Nephron progenitor cell (in vitro differentiated cells): ENCODE results near the gene SH3PXD2A.

ENCODE experiments used
- DNase-seq: peaks from one replicate; pipeline ENCODE4 v3.0.0; 2021
- H3K27ac Mint-ChIP-seq: 2 replicates; pipeline ENCODE4 v1.8.0; 2021; ENCODE audit warnings: mild to moderate bottlenecking, moderate library complexity, mixed read lengths
- H3K27me3 Mint-ChIP-seq: 2 replicates; pipeline ENCODE4 v1.8.0; 2021; ENCODE audit warnings: mild to moderate bottlenecking, low read depth, mixed read lengths; ENCODE audit not compliant: poor library complexity
- H3K36me3 Mint-ChIP-seq: 2 replicates; pipeline ENCODE4 v1.8.0; 2021; ENCODE audit warnings: low read depth, mixed read lengths
- H3K4me1 Mint-ChIP-seq: 2 replicates; pipeline ENCODE4 v1.8.0; 2021; ENCODE audit warnings: mixed read lengths
- H3K4me3 Mint-ChIP-seq: 2 replicates; pipeline ENCODE4 v1.8.0; 2021; ENCODE audit warnings: mild to moderate bottlenecking, moderate library complexity, mixed read lengths
- H3K9me3 Mint-ChIP-seq: 2 replicates; pipeline ENCODE4 v1.8.0; 2021; ENCODE audit warnings: mild to moderate bottlenecking, moderate library complexity, mixed read lengths
- TF ChIP-seq, protein P1 (sequence below): fragments of 200-600 bp; sonication (generic); IDR thresholded peaks from 2 replicates; pipeline ENCODE4 v1.5.0; 2021; ENCODE audit warnings: antibody characterized with exemption

SH3PXD2A gene

GRCh38 chr10:103629581-103629980 is 225.8 kb downstream of the SH3PXD2A start:
- Mint-ChIP-seq H3K36me3 (peaks cover 21% of the 10 kb centered on the region), H3K27ac (no peak overlapping the region), H3K9me3 (no peaks in the 10 kb centered on the region), H3K4me1 (peaks cover 14% of the 10 kb centered on the region), H3K4me3 (no peak overlapping the region), H3K27me3 (peaks cover 11% of the 10 kb centered on the region)
- TF ChIP-seq, protein P1, sequence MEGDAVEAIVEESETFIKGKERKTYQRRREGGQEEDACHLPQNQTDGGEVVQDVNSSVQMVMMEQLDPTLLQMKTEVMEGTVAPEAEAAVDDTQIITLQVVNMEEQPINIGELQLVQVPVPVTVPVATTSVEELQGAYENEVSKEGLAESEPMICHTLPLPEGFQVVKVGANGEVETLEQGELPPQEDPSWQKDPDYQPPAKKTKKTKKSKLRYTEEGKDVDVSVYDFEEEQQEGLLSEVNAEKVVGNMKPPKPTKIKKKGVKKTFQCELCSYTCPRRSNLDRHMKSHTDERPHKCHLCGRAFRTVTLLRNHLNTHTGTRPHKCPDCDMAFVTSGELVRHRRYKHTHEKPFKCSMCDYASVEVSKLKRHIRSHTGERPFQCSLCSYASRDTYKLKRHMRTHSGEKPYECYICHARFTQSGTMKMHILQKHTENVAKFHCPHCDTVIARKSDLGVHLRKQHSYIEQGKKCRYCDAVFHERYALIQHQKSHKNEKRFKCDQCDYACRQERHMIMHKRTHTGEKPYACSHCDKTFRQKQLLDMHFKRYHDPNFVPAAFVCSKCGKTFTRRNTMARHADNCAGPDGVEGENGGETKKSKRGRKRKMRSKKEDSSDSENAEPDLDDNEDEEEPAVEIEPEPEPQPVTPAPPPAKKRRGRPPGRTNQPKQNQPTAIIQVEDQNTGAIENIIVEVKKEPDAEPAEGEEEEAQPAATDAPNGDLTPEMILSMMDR: no peak
- no peak for DNase-seq

GRCh38 chr10:103627893-103628292 is 227.5 kb downstream of the SH3PXD2A start:
- no peak for DNase-seq
- Mint-ChIP-seq H3K36me3 (peaks cover 21% of the 10 kb centered on the region), H3K4me1 (peaks cover 12% of the 10 kb centered on the region), H3K27ac (peak overlapping the region; percentile 40), H3K27me3 (peaks cover 11% of the 10 kb centered on the region), H3K9me3 (no peaks in the 10 kb centered on the region), H3K4me3 (no peak overlapping the region)
- TF ChIP-seq, protein P1: no peak

DNA sequence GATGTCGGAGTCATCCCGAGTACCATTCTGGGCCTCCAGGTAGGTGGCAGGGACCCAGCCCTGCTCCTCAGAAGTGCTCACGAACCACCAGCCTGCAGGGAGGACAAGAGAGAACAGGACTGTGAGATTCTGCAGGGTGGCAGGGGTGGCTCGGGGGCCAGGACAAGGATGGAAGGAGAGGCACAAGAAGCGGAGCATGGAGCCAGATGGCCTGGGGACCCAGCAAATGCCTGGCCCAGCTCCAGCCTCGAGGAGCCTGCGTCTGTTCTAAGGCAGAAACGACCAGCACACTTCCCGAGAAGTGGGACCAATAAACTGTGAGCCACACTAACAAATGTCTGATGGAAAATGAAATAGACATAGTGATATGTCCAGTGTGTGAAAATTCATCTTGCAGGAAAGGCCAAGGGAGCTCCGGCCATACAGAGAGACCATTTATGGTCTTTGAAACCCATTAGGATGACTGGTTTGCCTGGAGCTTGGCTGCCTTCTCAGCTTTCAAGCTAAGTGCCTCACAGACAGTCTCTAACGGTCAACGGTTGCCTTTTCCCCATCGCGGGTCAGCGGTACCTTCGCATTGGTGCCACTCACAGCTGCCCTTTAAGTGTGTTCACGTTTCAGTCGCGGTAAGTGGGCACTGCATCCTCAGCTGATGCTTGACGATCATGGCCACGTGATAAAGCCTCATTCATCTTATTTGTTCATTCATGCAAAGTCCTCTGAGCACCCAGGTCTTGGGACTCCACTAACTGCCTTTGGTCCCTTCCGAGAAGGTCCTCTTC is 228.1 kb downstream of the SH3PXD2A start:
- H3K27ac Mint-ChIP-seq: peak overlapping the region; percentile 40
- H3K9me3 Mint-ChIP-seq: no peaks in the 10 kb centered on the region
- H3K4me1 Mint-ChIP-seq: peaks cover 12% of the 10 kb centered on the region
- no peak overlapping the region for H3K4me3 Mint-ChIP-seq
- TF ChIP-seq, protein P1: no peak
- H3K27me3 Mint-ChIP-seq: peaks cover 11% of the 10 kb centered on the region
- no peak for DNase-seq
- H3K36me3 Mint-ChIP-seq: peaks cover 21% of the 10 kb centered on the region

DNA sequence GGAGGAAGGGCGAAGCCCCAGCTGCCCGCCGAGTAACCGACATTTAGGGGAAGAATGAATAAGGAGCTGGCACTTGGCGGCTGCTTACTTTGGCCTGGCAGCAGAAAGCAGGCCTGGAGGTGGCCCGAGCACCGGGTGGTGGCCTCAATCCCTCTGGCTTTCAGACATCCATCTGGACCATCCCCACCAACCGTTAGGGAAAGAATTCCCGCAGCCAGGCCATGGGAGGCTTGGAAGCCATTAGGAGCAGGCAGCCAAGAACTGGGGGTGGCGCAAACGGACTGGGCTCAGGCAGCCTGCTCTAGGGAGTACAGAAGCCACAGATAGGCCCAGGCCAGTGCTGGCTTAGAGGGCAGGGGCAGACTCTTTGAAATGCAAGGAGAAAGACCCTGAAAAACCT is 229.2 kb downstream of the SH3PXD2A start:
- no peaks in the 10 kb centered on the region for H3K9me3 Mint-ChIP-seq

DNA sequence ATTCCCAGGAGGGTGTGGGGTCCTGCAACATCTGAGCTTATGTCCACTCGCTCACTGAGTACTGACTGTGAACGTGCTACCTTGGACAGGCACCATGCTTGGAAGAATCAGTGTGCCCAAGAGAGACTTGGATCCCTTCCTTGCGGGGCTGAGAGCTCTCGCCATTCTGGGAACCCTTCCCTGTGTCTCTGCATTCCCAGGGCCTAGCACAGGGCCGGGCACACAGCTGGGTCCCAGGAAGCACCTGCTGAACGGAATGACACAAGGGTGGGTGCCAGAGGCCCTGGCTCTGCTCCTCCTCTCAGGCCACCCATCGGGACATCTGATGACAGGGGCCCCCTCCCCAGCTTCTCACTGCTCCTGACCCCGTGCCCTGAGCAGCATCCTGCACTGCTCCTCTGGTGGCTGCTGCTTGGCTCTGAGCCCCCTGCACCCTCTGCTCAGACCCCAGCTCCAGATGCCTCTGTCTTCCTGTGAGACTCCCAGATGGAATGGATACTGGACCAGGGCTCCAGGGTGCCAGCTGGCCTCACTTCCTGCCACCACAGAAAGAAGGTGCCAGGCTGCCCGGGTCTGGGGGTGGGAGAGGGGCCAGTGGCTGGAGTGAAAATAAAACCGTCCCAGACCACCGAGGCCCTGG is 232.3 kb downstream of the SH3PXD2A start:
- no peak for DNase-seq
- Mint-ChIP-seq H3K27ac (no peak overlapping the region), H3K4me3 (no peak overlapping the region), H3K27me3 (peaks cover 9% of the 10 kb centered on the region), H3K36me3 (peaks cover 22% of the 10 kb centered on the region), H3K9me3 (no peaks in the 10 kb centered on the region), H3K4me1 (peaks cover 12% of the 10 kb centered on the region)
- TF ChIP-seq, protein P1: no peak

More for the DNA sequence above, 229.2 kb downstream of the SH3PXD2A start:
- TF ChIP-seq, protein P1: no peak
- H3K4me3 Mint-ChIP-seq: no peak overlapping the region
- H3K27ac Mint-ChIP-seq: no peak overlapping the region
- H3K27me3 Mint-ChIP-seq: peaks cover 11% of the 10 kb centered on the region
- H3K36me3 Mint-ChIP-seq: peaks cover 21% of the 10 kb centered on the region
- DNase-seq: no peak
- H3K4me1 Mint-ChIP-seq: peaks cover 12% of the 10 kb centered on the region
